ENCODE results near the gene SHLD1.

- no peak for TF ChIP-seq TCF12 (IDR thresholded peaks at IDR 0.05; ENCODE audit: low read depth)
- TF ChIP-seq, protein P1, sequence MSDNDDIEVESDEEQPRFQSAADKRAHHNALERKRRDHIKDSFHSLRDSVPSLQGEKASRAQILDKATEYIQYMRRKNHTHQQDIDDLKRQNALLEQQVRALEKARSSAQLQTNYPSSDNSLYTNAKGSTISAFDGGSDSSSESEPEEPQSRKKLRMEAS (IDR thresholded peaks at IDR 0.05) = no peak
- TF ChIP-seq YY1 (IDR thresholded peaks at IDR 0.05; ENCODE audit: low read depth) = no peak
- no peak for TF ChIP-seq REST (IDR thresholded peaks at IDR 0.05; ENCODE audit: low read depth)
- TF ChIP-seq EP300 (IDR thresholded peaks at IDR 0.05; ENCODE audit: borderline replicate concordance) = no peak
- TF ChIP-seq CEBPB (IDR thresholded peaks at IDR 0.05) = no peak
- TF ChIP-seq RAD21 (IDR thresholded peaks at IDR 0.05; ENCODE audit: low read depth) = no peak
- no peak for TF ChIP-seq FOXM1 (IDR thresholded peaks at IDR 0.05; ENCODE audit: borderline replicate concordance, low read depth)
- no peak for TF ChIP-seq TAF1 (IDR thresholded peaks at IDR 0.05; ENCODE audit: low read depth)
- TF ChIP-seq CREB1 (IDR thresholded peaks at IDR 0.05; ENCODE audit: low read depth) = no peak
These were observed 20.9 kb upstream of the SHLD1 start for GRCh38 chr20:5729348-5729747.

All from Ishikawa (cell line).